ENCODE measurements around the gene SPINK9. TPM values are rescaled to one million over a fixed set of nuclear protein-coding genes. Genes with fewer than 3 reads are reported as not detected.

Gene SPINK9
- total RNA-seq: not detected

- DNase-seq: no peak
- TF ChIP-seq POLR2A (IDR thresholded peaks at IDR 0.05) (no peak), POLR2AphosphoS5 (IDR thresholded peaks at IDR 0.05) (no peak), EP300 (IDR thresholded peaks at IDR 0.05; ENCODE audit: low read depth) (no peak), CTCF (IDR thresholded peaks at IDR 0.05) (no peak)
- 92 to 96% methylated on average over 3 of the region's 3 CpGs for WGBS, 2 donors (ENCODE audit: low coverage in 1 of 2)
- H3K27me3 ChIP-seq: no peaks in the 10 kb centered on the region
- no peaks in the 10 kb centered on the region for H3K36me3 ChIP-seq
- no peak within 1 kb of the TSS for H3K27ac ChIP-seq
- no peaks in the 10 kb centered on the region for H3K4me1 ChIP-seq
- H3K9me3 ChIP-seq: no peaks in the 10 kb centered on the region
- intact Hi-C loops (cut with DNase I; ENCODE audit: low total_unique reads) (no loop called here), in situ Hi-C loops (cut with MboI; ENCODE audit: low pct_ligation_motif_present in 1 of 4, low pct_unique_long_range_greater_than_20kb in 1 of 4, low sequenced_read_pairs in 3 of 4) (no loop called here)
- no peak within 1 kb of the TSS for H3K4me3 ChIP-seq
These were observed at the start of gene SPINK9 for GRCh38 chr5:148335259-148335658. Gene SPINK9, plus strand, starts transcription at chr5:148335559. Its CDS starts 55 bp downstream, at chr5:148335614.

GRCh38 chr5:148290271-148291195, 44.8 kb upstream of the SPINK9 start:
- no peaks in the 10 kb centered on the region for H3K9me3 ChIP-seq
- H3K4me1 ChIP-seq: no peaks in the 10 kb centered on the region
- intact Hi-C loops (cut with DNase I; ENCODE audit: low total_unique reads) (no loop called here), in situ Hi-C loops (cut with MboI; ENCODE audit: low pct_ligation_motif_present in 1 of 4, low pct_unique_long_range_greater_than_20kb in 1 of 4, low sequenced_read_pairs in 3 of 4) (no loop called here)
- no peak for DNase-seq
- H3K27me3 ChIP-seq: no peaks in the 10 kb centered on the region
- no peak overlapping the region for H3K27ac ChIP-seq
- TF ChIP-seq CTCF (IDR thresholded peaks at IDR 0.05) (peak; percentile 30 to 47 (median 32)), POLR2A (IDR thresholded peaks at IDR 0.05) (no peak)
- 55 to 67% methylated on average over 3 to 6 of the region's 6 CpGs for WGBS, 2 donors (ENCODE audit: low coverage in 1 of 2)
- H3K36me3 ChIP-seq: no peaks in the 10 kb centered on the region
- H3K4me3 ChIP-seq: no peak overlapping the region

GRCh38 chr5:148297731-148298130, 37.6 kb upstream of the SPINK9 start:
- no peak for DNase-seq
- in situ Hi-C loops (cut with MboI; ENCODE audit: low pct_ligation_motif_present in 1 of 4, low pct_unique_long_range_greater_than_20kb in 1 of 4, low sequenced_read_pairs in 3 of 4) (no loop called here), intact Hi-C loops (cut with DNase I; ENCODE audit: low total_unique reads) (no loop called here)
- H3K27ac ChIP-seq: no peak overlapping the region
- H3K27me3 ChIP-seq: no peaks in the 10 kb centered on the region
- H3K36me3 ChIP-seq: no peaks in the 10 kb centered on the region
- H3K4me1 ChIP-seq: no peaks in the 10 kb centered on the region
- WGBS, 2 donors (ENCODE audit: low coverage in 1 of 2): 79 to 83% methylated on average over 3 to 4 of the region's 4 CpGs
- H3K9me3 ChIP-seq: no peaks in the 10 kb centered on the region
- TF ChIP-seq POLR2A (IDR thresholded peaks at IDR 0.05) (no peak), EP300 (IDR thresholded peaks at IDR 0.05; ENCODE audit: low read depth) (no peak), CTCF (IDR thresholded peaks at IDR 0.05) (no peak), POLR2AphosphoS5 (IDR thresholded peaks at IDR 0.05) (no peak)
- H3K4me3 ChIP-seq: no peak overlapping the region

- in situ Hi-C loops (cut with MboI; ENCODE audit: low pct_ligation_motif_present in 1 of 4, low pct_unique_long_range_greater_than_20kb in 1 of 4, low sequenced_read_pairs in 3 of 4): no loop called here
- TF ChIP-seq POLR2AphosphoS5 (IDR thresholded peaks at IDR 0.05) (no peak), POLR2A (IDR thresholded peaks at IDR 0.05) (no peak), EP300 (IDR thresholded peaks at IDR 0.05; ENCODE audit: low read depth) (no peak), CTCF (IDR thresholded peaks at IDR 0.05) (no peak)
- WGBS, 2 donors (ENCODE audit: low coverage in 1 of 2): 77% methylated on average over 1 of the region's 1 CpG; no CpG with 5 or more reads in 1 of the 2 donors
These were observed 28.9 kb upstream of the SPINK9 start for GRCh38 chr5:148306446-148306845.

More at GRCh38 chr5:148306446-148306845, 28.9 kb upstream of the SPINK9 start:
- no peak overlapping the region for H3K4me3 ChIP-seq
- no peaks in the 10 kb centered on the region for H3K36me3 ChIP-seq
- H3K4me1 ChIP-seq: no peaks in the 10 kb centered on the region
- no peak for DNase-seq
- H3K9me3 ChIP-seq: no peaks in the 10 kb centered on the region
- no peaks in the 10 kb centered on the region for H3K27me3 ChIP-seq
- no peak overlapping the region for H3K27ac ChIP-seq
- intact Hi-C loops (cut with DNase I; ENCODE audit: low total_unique reads): no loop called here

Measured in transverse colon (tissue), 4 donors.